Body of pancreas (tissue), 4 donors: Measurements from ENCODE around the gene DNTT. TPM values are rescaled to one million over a fixed set of nuclear protein-coding genes. Genes with fewer than 3 reads are reported as not detected.

Experiments
- ATAC-seq: fragments of 150-250 bp; one replicate; pipeline ENCODE4 v1.9.1; 2016
- DNase-seq, 4 donors: peaks; one replicate each; pipeline ENCODE4 v3.0.0-alpha.2; 2019
- H3K27ac ChIP-seq, 4 donors: fragments of 200-600 bp; sonication (generic); 1 replicate in 3 of 4; 2 replicates in 1 of 4; pipeline versions ENCODE4 v1.5.1 to v1.6.1; 2016 to 2019; ENCODE audit warnings: mild to moderate bottlenecking in 1 of 4, mixed read lengths in 1 of 4, moderate library complexity in 1 of 4
- H3K27me3 ChIP-seq, 2 donors: fragments of 200-600 bp; sonication (generic); one replicate each; pipeline ENCODE4 v1.6.0; 2016; ENCODE audit warnings: mild to moderate bottlenecking in 1 of 2
- H3K36me3 ChIP-seq, 2 donors: fragments of 200-600 bp; sonication (generic); replicated peaks in 1 of 2; 2 replicates each; pipeline ENCODE4 v1.5.1; 2016; ENCODE audit warnings: low read depth in 2 of 2; ENCODE audit not compliant: insufficient read depth in 1 of 2
- H3K4me1 ChIP-seq: fragments of 200-600 bp; sonication (generic); one replicate; pipeline ENCODE4 v1.6.0; 2016
- H3K4me3 ChIP-seq, 2 donors: fragments of 200-600 bp; sonication (generic); 1 replicate in 1 of 2; 2 replicates in 1 of 2; pipeline ENCODE4 v1.5.1; 2016 to 2019
- H3K9me3 ChIP-seq, 3 donors: fragments of 200-600 bp; sonication (generic); 1 replicate in 2 of 3; 2 replicates in 1 of 3; pipeline ENCODE4 v1.5.1; 2016
- POLR2A ChIP-seq, 3 donors: fragments of 450-650 bp; IDR thresholded peaks; one replicate each; pipeline ENCODE4 v1.6.1; 2016; ENCODE audit warnings: antibody characterized with exemption in 3 of 3, mild to moderate bottlenecking in 2 of 3
- WGBS, 2 donors: methylation state at CpG; one replicate each; pipeline ENCODE4 v1.1.5; 2017; 5-methylcytosine and 5-hydroxymethylcytosine counted together
- intact Hi-C: fragments of 100-400 bp; cut with DNase I; formaldehyde crosslinking; loops from one replicate; pipeline ENCODE4 v1.15.1; 2023
- total RNA-seq, 2 donors: library from RNA; depleted of rRNA; stranded (reverse); fragments of >200 nt; gene quantifications; one replicate each; pipeline ENCODE4 v1.1.0, GENCODE V29; 2016
- TF ChIP-seq, protein P1 (sequence below), 7 experiments: fragments of 450-650 bp in 4 of 7; fragments of 200-600 bp in 3 of 7; sonication (generic) in 3 of 7; IDR thresholded peaks; one replicate each; pipeline ENCODE4 v1.5.1; 2016 to 2019; ENCODE audit warnings: antibody characterized with exemption in 7 of 7

Gene DNTT
- total RNA-seq, 2 donors from 2014 or later, result not detected

DNA sequence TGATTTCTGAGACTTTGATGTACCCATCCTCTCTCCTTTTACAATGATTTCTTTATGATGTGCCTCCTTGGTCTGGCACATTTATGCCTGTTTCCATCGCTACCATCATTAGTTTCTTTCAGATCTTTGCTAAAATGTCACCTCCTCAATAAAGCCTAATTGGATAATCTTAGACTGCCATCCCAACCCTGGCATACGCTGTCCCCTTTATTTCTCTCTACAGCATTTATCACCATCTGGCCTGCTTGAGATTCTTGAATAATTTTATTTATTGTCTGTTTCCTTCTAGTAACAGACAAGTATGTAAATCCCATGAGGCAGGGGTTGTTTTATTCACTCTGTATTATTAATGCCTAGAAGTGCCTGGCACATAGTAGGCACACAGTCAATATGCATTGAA, 6.7 kb upstream of the DNTT start:
- no peak overlapping the region for H3K4me3 ChIP-seq
- no peaks in the 10 kb centered on the region for H3K27me3 ChIP-seq
- no peaks in the 10 kb centered on the region for H3K36me3 ChIP-seq
- WGBS, 2 donors, result 85 to 89% methylated on average over 2 of the region's 2 CpGs
- intact Hi-C loops, result loop anchor here (5.0 to 10.0 kb wide), 2 partner anchors 65 to 283 kb away; no protein-coding TSS in a partner anchor
- no peak overlapping the region for H3K27ac ChIP-seq
- H3K4me1 ChIP-seq, result no peaks in the 10 kb centered on the region
- DNase-seq (no peak), ATAC-seq (no peak)
- no peak for TF ChIP-seq POLR2A (IDR thresholded peaks at IDR 0.05)
- TF ChIP-seq, protein P1, sequence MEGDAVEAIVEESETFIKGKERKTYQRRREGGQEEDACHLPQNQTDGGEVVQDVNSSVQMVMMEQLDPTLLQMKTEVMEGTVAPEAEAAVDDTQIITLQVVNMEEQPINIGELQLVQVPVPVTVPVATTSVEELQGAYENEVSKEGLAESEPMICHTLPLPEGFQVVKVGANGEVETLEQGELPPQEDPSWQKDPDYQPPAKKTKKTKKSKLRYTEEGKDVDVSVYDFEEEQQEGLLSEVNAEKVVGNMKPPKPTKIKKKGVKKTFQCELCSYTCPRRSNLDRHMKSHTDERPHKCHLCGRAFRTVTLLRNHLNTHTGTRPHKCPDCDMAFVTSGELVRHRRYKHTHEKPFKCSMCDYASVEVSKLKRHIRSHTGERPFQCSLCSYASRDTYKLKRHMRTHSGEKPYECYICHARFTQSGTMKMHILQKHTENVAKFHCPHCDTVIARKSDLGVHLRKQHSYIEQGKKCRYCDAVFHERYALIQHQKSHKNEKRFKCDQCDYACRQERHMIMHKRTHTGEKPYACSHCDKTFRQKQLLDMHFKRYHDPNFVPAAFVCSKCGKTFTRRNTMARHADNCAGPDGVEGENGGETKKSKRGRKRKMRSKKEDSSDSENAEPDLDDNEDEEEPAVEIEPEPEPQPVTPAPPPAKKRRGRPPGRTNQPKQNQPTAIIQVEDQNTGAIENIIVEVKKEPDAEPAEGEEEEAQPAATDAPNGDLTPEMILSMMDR (IDR thresholded peaks at IDR 0.05), result no peak
- no peaks in the 10 kb centered on the region for H3K9me3 ChIP-seq

DNA sequence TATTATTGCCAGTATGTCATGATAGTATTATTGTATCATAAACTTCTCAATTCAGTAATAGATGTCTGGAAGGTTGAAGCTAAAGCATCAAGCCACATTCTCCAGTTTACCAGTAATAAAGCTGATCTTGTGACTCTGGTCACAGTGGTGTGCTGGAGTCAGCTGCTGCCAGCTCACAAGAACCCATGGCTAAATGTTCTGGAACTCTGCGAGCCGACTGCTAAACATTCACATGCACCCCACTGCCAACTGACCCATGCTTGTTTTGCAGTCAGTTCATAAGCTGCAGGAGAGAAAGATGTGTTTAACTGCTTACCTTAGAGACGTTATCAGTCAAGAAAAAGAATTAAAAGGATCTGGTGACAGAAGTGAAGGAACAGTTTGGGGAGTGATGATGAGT, 5.9 kb upstream of the DNTT start:
- Histone ChIP-seq H3K36me3 (no peaks in the 10 kb centered on the region), H3K27me3 (no peaks in the 10 kb centered on the region), H3K4me3 (no peak overlapping the region), H3K27ac (no peak overlapping the region), H3K9me3 (no peaks in the 10 kb centered on the region), H3K4me1 (no peaks in the 10 kb centered on the region)
- no peak for TF ChIP-seq POLR2A (IDR thresholded peaks at IDR 0.05)
- TF ChIP-seq, protein P1 (IDR thresholded peaks at IDR 0.05), result no peak
- 82 to 85% methylated on average over 3 of the region's 3 CpGs for WGBS, 2 donors
- DNase-seq (no peak), ATAC-seq (no peak)
- intact Hi-C loops, result loop anchor here (5.0 to 10.0 kb wide), 2 partner anchors 66 to 284 kb away; no protein-coding TSS in a partner anchor

DNA sequence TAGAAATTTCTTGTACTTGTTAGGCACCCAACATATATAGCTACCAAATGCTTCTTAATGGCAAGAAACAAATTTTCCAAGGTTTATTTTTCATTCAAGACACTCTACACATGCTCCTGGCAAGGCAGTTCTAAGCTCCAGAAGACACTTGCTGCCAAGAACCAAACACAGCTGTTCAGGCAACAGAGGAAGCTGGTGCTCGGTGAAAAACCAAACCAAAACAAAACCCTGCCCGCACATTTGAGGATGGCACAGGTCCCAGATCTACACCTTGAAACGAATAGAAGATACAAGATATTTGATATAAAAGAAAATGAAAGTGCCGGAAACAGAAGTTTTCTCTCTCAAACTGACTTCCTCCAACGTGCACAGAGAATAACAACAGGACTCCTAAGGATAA, 4.9 kb upstream of the DNTT start:
- intact Hi-C loops, result loop anchor here (5.0 to 10.0 kb wide), 2 partner anchors 67 to 285 kb away; no protein-coding TSS in a partner anchor
- Histone ChIP-seq H3K27me3 (no peaks in the 10 kb centered on the region), H3K9me3 (no peaks in the 10 kb centered on the region), H3K4me1 (no peaks in the 10 kb centered on the region), H3K27ac (no peak overlapping the region), H3K4me3 (no peak overlapping the region), H3K36me3 (no peaks in the 10 kb centered on the region)
- DNase-seq (peak; percentile 15 to 42 (median 29)), ATAC-seq (peak; percentile 45)
- WGBS, 2 donors, result 19 to 24% methylated on average over 5 of the region's 5 CpGs
- TF ChIP-seq POLR2A (IDR thresholded peaks at IDR 0.05), result no peak
- TF ChIP-seq, protein P1 (IDR thresholded peaks at IDR 0.05), result no peak

DNA sequence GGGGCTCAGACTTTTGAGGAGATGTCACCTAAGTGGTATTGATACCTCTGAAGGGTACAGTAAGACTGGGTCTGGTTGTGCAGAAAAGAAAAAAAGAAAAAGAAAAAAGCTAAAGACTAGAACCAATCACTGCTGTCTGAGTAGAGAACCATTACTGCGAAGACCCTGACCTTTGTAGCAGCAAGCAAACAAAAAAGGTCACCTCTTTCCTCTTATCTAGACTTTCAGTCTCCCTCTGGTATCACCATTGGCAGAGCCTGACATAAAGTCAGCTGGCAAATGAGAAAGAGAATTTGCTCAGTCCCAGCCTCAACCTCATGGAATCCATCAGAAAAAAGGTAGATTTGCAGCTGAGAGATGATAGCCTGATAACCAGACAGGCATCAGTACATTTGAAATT, 2.6 kb upstream of the DNTT start:
- WGBS, 2 donors, result 12 to 18% methylated on average over 1 of the region's 1 CpG
- no peak overlapping the region for H3K27ac ChIP-seq
- H3K9me3 ChIP-seq, result no peaks in the 10 kb centered on the region
- no peaks in the 10 kb centered on the region for H3K36me3 ChIP-seq
- no peak overlapping the region for H3K4me3 ChIP-seq
- TF ChIP-seq POLR2A (IDR thresholded peaks at IDR 0.05), result no peak
- TF ChIP-seq, protein P1 (IDR thresholded peaks at IDR 0.05), result no peak
- peak; percentile 33 for ATAC-seq
- H3K27me3 ChIP-seq, result no peaks in the 10 kb centered on the region
- intact Hi-C loops, result no loop called here
- DNase-seq, result no peak
- no peaks in the 10 kb centered on the region for H3K4me1 ChIP-seq

DNA sequence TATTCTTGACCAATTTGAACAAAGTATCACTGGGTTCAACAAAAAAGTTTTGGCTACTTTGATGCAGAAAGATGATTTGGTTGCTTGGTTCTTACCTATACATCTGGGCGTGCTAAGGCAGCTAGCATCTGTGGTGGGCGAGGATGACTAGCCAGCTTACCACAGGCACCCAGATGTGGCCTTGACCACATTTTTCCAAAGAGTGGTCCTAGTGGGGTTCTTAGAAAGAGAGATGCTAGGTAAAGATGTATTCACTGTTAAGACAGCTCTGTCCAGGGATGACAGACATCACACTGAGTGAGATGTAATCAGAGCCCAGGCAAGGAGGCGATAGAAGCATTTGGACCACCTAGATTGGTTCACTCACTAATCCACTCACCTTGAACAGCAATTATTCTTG, 785 bp downstream of the DNTT start:
- intact Hi-C loops, result no loop called here
- WGBS, 2 donors, result 87 to 88% methylated on average over 3 of the region's 3 CpGs
- TF ChIP-seq POLR2A (IDR thresholded peaks at IDR 0.05), result no peak
- TF ChIP-seq, protein P1 (IDR thresholded peaks at IDR 0.05), result no peak
- H3K36me3 ChIP-seq, result no peaks in the 10 kb centered on the region
- DNase-seq (no peak), ATAC-seq (no peak)
- no peak overlapping the region for H3K27ac ChIP-seq
- no peaks in the 10 kb centered on the region for H3K9me3 ChIP-seq
- H3K27me3 ChIP-seq, result no peaks in the 10 kb centered on the region
- H3K4me1 ChIP-seq, result no peaks in the 10 kb centered on the region
- H3K4me3 ChIP-seq, result no peak overlapping the region
